Measurements from ENCODE around the gene EPHA10.
"Not testable (repeated sequence)": the region's sequence is repeated elsewhere in the genome, so short reads cannot be mapped to it uniquely, and the experiment has no call there.

EPHA10 gene

GRCh38 chr1:37795340-37796125 is 30.6 kb upstream of the EPHA10 start:
- Histone ChIP-seq H3K36me3 (ENCODE audit: control insufficient read depth, insufficient read depth, low read length) (peaks cover 16% of the 10 kb centered on the region), H3K4me3 (ENCODE audit: low read depth, low read length) (peak overlapping the region; percentile 80), H3K9ac (ENCODE audit: low read length) (no peak overlapping the region), H3K9me3 (ENCODE audit: control insufficient read depth, insufficient read depth, low read depth, low read length) (no peaks in the 10 kb centered on the region), H3K27me3 (ENCODE audit: control insufficient read depth, insufficient read depth, low read length) (peaks cover 48% of the 10 kb centered on the region), H3K27ac (ENCODE audit: low read depth, low read length) (no peak overlapping the region), H3K4me1 (ENCODE audit: control insufficient read depth, insufficient read depth, low read length) (peaks cover 5% of the 10 kb centered on the region)

GRCh38 chr1:37794372-37795339 is 29.7 kb upstream of the EPHA10 start:
- Histone ChIP-seq H3K27ac (ENCODE audit: low read depth, low read length) (no peak overlapping the region), H3K36me3 (ENCODE audit: control insufficient read depth, insufficient read depth, low read length) (peaks cover 8% of the 10 kb centered on the region; the same call in 1 of the 2 replicates), H3K27me3 (ENCODE audit: control insufficient read depth, insufficient read depth, low read length) (peaks cover 57% of the 10 kb centered on the region), H3K4me3 (ENCODE audit: low read depth, low read length) (peak overlapping the region; percentile 80), H3K9me3 (ENCODE audit: control insufficient read depth, insufficient read depth, low read depth, low read length) (no peaks in the 10 kb centered on the region), H3K4me1 (ENCODE audit: control insufficient read depth, insufficient read depth, low read length) (peaks cover 5% of the 10 kb centered on the region), H3K9ac (ENCODE audit: low read length) (no peak overlapping the region)

- Histone ChIP-seq H3K27ac (ENCODE audit: low read depth, low read length) (no peak within 1 kb of the TSS), H3K4me1 (ENCODE audit: control insufficient read depth, insufficient read depth, low read length) (peaks cover 5% of the 10 kb centered on the region), H3K36me3 (ENCODE audit: control insufficient read depth, insufficient read depth, low read length) (peaks cover 3% of the 10 kb centered on the region; the same call in 1 of the 2 replicates), H3K9me3 (ENCODE audit: control insufficient read depth, insufficient read depth, low read depth, low read length) (no peaks in the 10 kb centered on the region), H3K27me3 (ENCODE audit: control insufficient read depth, insufficient read depth, low read length) (peaks cover 63% of the 10 kb centered on the region), H3K9ac (ENCODE audit: low read length) (peak within 1 kb of the TSS; percentile 71), H3K4me3 (ENCODE audit: low read depth, low read length) (peak within 1 kb of the TSS; percentile 80)
These were observed 29.0 kb upstream of the EPHA10 start, which contains the start of gene MANEAL for GRCh38 chr1:37793773-37794371. TSS of gene MANEAL (plus strand) at chr1:37793847. CDS start at chr1:37794183, 336 bp downstream.

- Histone ChIP-seq H3K9me3 (ENCODE audit: control insufficient read depth, insufficient read depth, low read depth, low read length) (no peaks in the 10 kb centered on the region), H3K27me3 (ENCODE audit: control insufficient read depth, insufficient read depth, low read length) (peaks cover 71% of the 10 kb centered on the region), H3K4me1 (ENCODE audit: control insufficient read depth, insufficient read depth, low read length) (peaks cover 5% of the 10 kb centered on the region), H3K27ac (ENCODE audit: low read depth, low read length) (no peak overlapping the region), H3K4me3 (ENCODE audit: low read depth, low read length) (peak overlapping the region; percentile 80), H3K9ac (ENCODE audit: low read length) (no peak overlapping the region), H3K36me3 (ENCODE audit: control insufficient read depth, insufficient read depth, low read length) (peaks cover 3% of the 10 kb centered on the region; the same call in 1 of the 2 replicates)
These were observed 28.2 kb upstream of the EPHA10 start for GRCh38 chr1:37792943-37793686.

GRCh38 chr1:37782491-37782890 is 17.6 kb upstream of the EPHA10 start:
- H3K4me3 ChIP-seq (ENCODE audit: low read depth, low read length), result no peak overlapping the region
- H3K9me3 ChIP-seq (ENCODE audit: control insufficient read depth, insufficient read depth, low read depth, low read length), result no peaks in the 10 kb centered on the region
- no peaks in the 10 kb centered on the region for H3K4me1 ChIP-seq (ENCODE audit: control insufficient read depth, insufficient read depth, low read length)
- no peak overlapping the region for H3K27ac ChIP-seq (ENCODE audit: low read depth, low read length)
- H3K36me3 ChIP-seq (ENCODE audit: control insufficient read depth, insufficient read depth, low read length), result no peaks in the 10 kb centered on the region
- H3K27me3 ChIP-seq (ENCODE audit: control insufficient read depth, insufficient read depth, low read length), result peaks cover 42% of the 10 kb centered on the region
- no peak overlapping the region for H3K9ac ChIP-seq (ENCODE audit: low read length)

GRCh38 chr1:37778654-37779053 is 13.7 kb upstream of the EPHA10 start:
- no peak overlapping the region for H3K9ac ChIP-seq (ENCODE audit: low read length)
- H3K36me3 ChIP-seq (ENCODE audit: control insufficient read depth, insufficient read depth, low read length), result no peaks in the 10 kb centered on the region
- H3K9me3 ChIP-seq (ENCODE audit: control insufficient read depth, insufficient read depth, low read depth, low read length), result peaks cover 5% of the 10 kb centered on the region; the same call in 1 of the 2 replicates
- H3K4me3 ChIP-seq (ENCODE audit: low read depth, low read length), result no peak overlapping the region
- H3K27me3 ChIP-seq (ENCODE audit: control insufficient read depth, insufficient read depth, low read length), result peaks cover 39% of the 10 kb centered on the region
- H3K27ac ChIP-seq (ENCODE audit: low read depth, low read length), result no peak overlapping the region
- H3K4me1 ChIP-seq (ENCODE audit: control insufficient read depth, insufficient read depth, low read length), result no peaks in the 10 kb centered on the region

- Histone ChIP-seq H3K4me3 (ENCODE audit: low read depth, low read length) (no peak overlapping the region), H3K27ac (ENCODE audit: low read depth, low read length) (no peak overlapping the region), H3K4me1 (ENCODE audit: control insufficient read depth, insufficient read depth, low read length) (no peaks in the 10 kb centered on the region), H3K9ac (ENCODE audit: low read length) (no peak overlapping the region), H3K27me3 (ENCODE audit: control insufficient read depth, insufficient read depth, low read length) (peaks cover 33% of the 10 kb centered on the region), H3K36me3 (ENCODE audit: control insufficient read depth, insufficient read depth, low read length) (no peaks in the 10 kb centered on the region), H3K9me3 (ENCODE audit: control insufficient read depth, insufficient read depth, low read depth, low read length) (peaks cover 6% of the 10 kb centered on the region; the same call in 1 of the 2 replicates)
These were observed 12.1 kb upstream of the EPHA10 start for GRCh38 chr1:37776946-37777516.

GRCh38 chr1:37771440-37771839 is 6.5 kb upstream of the EPHA10 start:
- not testable (repeated sequence) for H3K9me3 ChIP-seq (ENCODE audit: control insufficient read depth, insufficient read depth, low read depth, low read length); H3K9ac ChIP-seq (ENCODE audit: low read length)

GRCh38 chr1:37767488-37767887 is 2.6 kb upstream of the EPHA10 start:
- Histone ChIP-seq H3K36me3 (ENCODE audit: control insufficient read depth, insufficient read depth, low read length) (no peaks in the 10 kb centered on the region), H3K4me1 (ENCODE audit: control insufficient read depth, insufficient read depth, low read length) (peaks cover 12% of the 10 kb centered on the region; the same call in 1 of the 2 replicates), H3K9me3 (ENCODE audit: control insufficient read depth, insufficient read depth, low read depth, low read length) (no peaks in the 10 kb centered on the region), H3K9ac (ENCODE audit: low read length) (no peak overlapping the region), H3K27me3 (ENCODE audit: control insufficient read depth, insufficient read depth, low read length) (peaks cover 86% of the 10 kb centered on the region), H3K4me3 (ENCODE audit: low read depth, low read length) (no peak overlapping the region), H3K27ac (ENCODE audit: low read depth, low read length) (no peak overlapping the region)

More at GRCh38 chr1:37771440-37771839, 6.5 kb upstream of the EPHA10 start:
- H3K27ac ChIP-seq (ENCODE audit: low read depth, low read length); H3K36me3 ChIP-seq (ENCODE audit: control insufficient read depth, insufficient read depth, low read length); H3K4me1 ChIP-seq (ENCODE audit: control insufficient read depth, insufficient read depth, low read length); H3K4me3 ChIP-seq (ENCODE audit: low read depth, low read length): not testable (repeated sequence)
- H3K27me3 ChIP-seq (ENCODE audit: control insufficient read depth, insufficient read depth, low read length), result peaks cover 46% of the 10 kb centered on the region

All from HUES6 (cell line).